T-cell (primary cell): ENCODE data around the gene RSPH9. TPM values are rescaled to one million over a fixed set of nuclear protein-coding genes. Genes with fewer than 3 reads are reported as not detected.

Source experiments
- ATAC-seq, 4 experiments: fragments of 200-7000 bp in 3 of 4; fragments of 150-1000 bp in 1 of 4; cut with Tn5 transposase; replicated peaks in 1 of 4; 1 replicate in 3 of 4; 2 replicates in 1 of 4; pipeline ENCODE4 v1.10.0; 2021; ENCODE audit warnings: moderate library complexity in 3 of 4, mild to moderate bottlenecking in 2 of 4, moderate number of reproducible peaks in 1 of 4
- CTCF ChIA-PET, 2 donors: fragments of 300-600 bp; sonication (Branson Sonifier 250); formaldehyde crosslinking; loops; one replicate each; lab custom pipeline; 2022; ENCODE audit warnings: antibody characterized with exemption in 2 of 2; lab: Charles Lee
- POLR2A ChIA-PET, 2 donors: fragments of 300-600 bp; sonication (Branson Sonifier 250); formaldehyde crosslinking; loops; one replicate each; lab custom pipeline; 2022; ENCODE audit warnings: antibody characterized with exemption in 2 of 2; lab: Charles Lee
- DNase-seq, 35 experiments: peaks; one replicate each; pipeline versions ENCODE4 v3.0.0 to v3.0.0-alpha.2; 2013 to 2023
- H3K27ac ChIP-seq: one replicate; pipeline ENCODE4 v1.5.1; 2013; ENCODE audit warnings: low read length
- H3K27me3 ChIP-seq, 2 experiments: replicated peaks in 1 of 2; 1 replicate in 1 of 2; 2 replicates in 1 of 2; pipeline versions ENCODE4 v1.6.1 to v1.7.0; 2013; ENCODE audit warnings: low read length in 1 of 2, mixed read lengths in 1 of 2; ENCODE audit not compliant: control insufficient read depth in 2 of 2, insufficient read depth in 2 of 2; ENCODE audit errors: extremely low read depth in 1 of 2
- H3K36me3 ChIP-seq, 2 donors: 1 replicate in 1 of 2; 2 replicates in 1 of 2; pipeline versions ENCODE4 v1.6.1 to v1.7.0; 2013; ENCODE audit warnings: low read length in 1 of 2; ENCODE audit not compliant: control insufficient read depth in 2 of 2, insufficient read depth in 1 of 2; ENCODE audit errors: extremely low read depth in 1 of 2
- H3K4me1 ChIP-seq, 2 experiments: 1 replicate in 1 of 2; 2 replicates in 1 of 2; pipeline versions ENCODE4 v1.6.1 to v1.7.0; 2013; ENCODE audit warnings: low read length in 2 of 2, mixed read lengths in 1 of 2; ENCODE audit not compliant: insufficient read depth in 2 of 2, control insufficient read depth in 1 of 2; ENCODE audit errors: extremely low read depth in 1 of 2
- H3K4me3 ChIP-seq, 2 donors: 1 replicate in 1 of 2; 2 replicates in 1 of 2; pipeline versions ENCODE4 v1.5.1 to v1.7.0; 2013; ENCODE audit warnings: mild to moderate bottlenecking in 2 of 2, low read length in 1 of 2, moderate library complexity in 1 of 2; ENCODE audit not compliant: control insufficient read depth in 1 of 2; ENCODE audit errors: extremely low read depth in 1 of 2
- H3K9me3 ChIP-seq: 2 replicates; pipeline ENCODE4 v1.7.0; 2013
- H3K27ac Mint-ChIP-seq, 2 donors: one replicate each; pipeline ENCODE4 v1.8.0; 2020 to 2021; ENCODE audit warnings: mild to moderate bottlenecking in 2 of 2, mixed read lengths in 2 of 2
- H3K27me3 Mint-ChIP-seq, 2 donors: one replicate each; pipeline ENCODE4 v1.8.0; 2021 to 2022; ENCODE audit warnings: mixed read lengths in 2 of 2
- H3K36me3 Mint-ChIP-seq: one replicate; pipeline ENCODE4 v1.8.0; 2021; ENCODE audit warnings: mixed read lengths
- H3K4me1 Mint-ChIP-seq, 3 donors: one replicate each; pipeline ENCODE4 v1.8.0; 2020 to 2022; ENCODE audit warnings: mixed read lengths in 3 of 3, mild to moderate bottlenecking in 1 of 3
- H3K4me3 Mint-ChIP-seq, 3 donors: one replicate each; pipeline ENCODE4 v1.8.0; 2020 to 2022; ENCODE audit warnings: mild to moderate bottlenecking in 3 of 3, mixed read lengths in 3 of 3, moderate library complexity in 3 of 3
- H3K9me3 Mint-ChIP-seq, 3 donors: one replicate each; pipeline ENCODE4 v1.8.0; 2020 to 2022; ENCODE audit warnings: mixed read lengths in 3 of 3
- WGBS: methylation state at CpG from one replicate; pipeline ENCODE4 v1.1.5; 2013; ENCODE audit warnings: missing lambda C conversion rate; ENCODE audit not compliant: insufficient coverage; 5-methylcytosine and 5-hydroxymethylcytosine counted together
- total RNA-seq, 35 experiments: library from RNA in 6 of 35; stranded (reverse) in 6 of 35; fragments of 120-200 nt in 1 of 35; gene quantifications; one replicate each; pipeline versions ENCODE4 v1.2.1 to v1.2.4 and lab custom pipeline; 2013 to 2026

The RSPH9 gene
- total RNA-seq, 5 donors from 2014 or later (not counting 1 experiment from before 2014, with no cell fraction given) = not detected

DNA sequence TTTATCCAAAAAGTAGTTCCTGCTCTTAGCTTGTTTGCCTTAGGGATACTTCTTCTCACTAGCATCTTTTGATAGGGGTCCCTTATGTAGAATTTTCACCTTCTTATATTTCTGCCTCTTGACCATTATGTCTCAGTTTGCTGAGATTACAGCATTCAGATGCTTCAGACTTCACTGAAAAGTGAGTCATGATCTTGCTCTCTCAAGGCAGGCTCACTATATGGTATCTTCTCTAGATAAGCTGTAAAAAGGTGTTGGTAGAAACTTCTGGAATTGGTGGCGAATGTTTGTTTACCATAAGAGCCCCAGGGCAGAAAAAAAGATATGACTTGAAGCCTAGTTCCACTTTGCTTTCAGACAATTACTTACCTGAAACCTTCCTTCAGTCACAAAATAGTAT lies 35.4 kb upstream of the RSPH9 start:
- Histone ChIP-seq H3K4me1 (no peaks in the 10 kb centered on the region), H3K9me3 (no peaks in the 10 kb centered on the region), H3K27me3 (no peaks in the 10 kb centered on the region), H3K4me3 (no peak overlapping the region), H3K27ac (no peak overlapping the region), H3K36me3 (peaks cover 10 to 54% of the 10 kb centered on the region in 2 donors)
- peaks cover 5 to 9% (median 7%) of the 10 kb centered on the region in 3 donors for H3K4me1 Mint-ChIP-seq
- no peaks in the 10 kb centered on the region for H3K9me3 Mint-ChIP-seq
- H3K27me3 Mint-ChIP-seq = no peaks in the 10 kb centered on the region
- CTCF ChIA-PET = interaction anchor here (0.5 to 1.7 kb wide), 3 partner anchors 20 to 470 kb away, joined by 3 to 8 read pairs (median 4); partner anchors contain the start of gene GTPBP2 (in 1 of the 2)
- WGBS = no CpG with 5 or more reads among the region's 1 CpG
- peaks cover 37% of the 10 kb centered on the region for H3K36me3 Mint-ChIP-seq
- H3K27ac Mint-ChIP-seq = no peak overlapping the region
- DNase-seq (no peak), ATAC-seq (no peak)
- POLR2A ChIA-PET = interaction anchor here in 1 of 2 donors (0.5 kb wide), 1 partner anchor 20 kb away, joined by 5 read pairs; the partner anchor contains the start of gene GTPBP2
- H3K4me3 Mint-ChIP-seq = no peak overlapping the region

GRCh38 chr6:43610431-43610830 lies 34.4 kb upstream of the RSPH9 start:
- POLR2A ChIA-PET = no interaction called here
- H3K4me3 Mint-ChIP-seq = no peak overlapping the region
- DNase-seq (no peak), ATAC-seq (no peak)
- Histone ChIP-seq H3K9me3 (no peaks in the 10 kb centered on the region), H3K36me3 (peaks cover 15 to 53% of the 10 kb centered on the region in 2 donors), H3K4me1 (no peaks in the 10 kb centered on the region), H3K4me3 (no peak overlapping the region), H3K27ac (no peak overlapping the region), H3K27me3 (no peaks in the 10 kb centered on the region)
- H3K9me3 Mint-ChIP-seq = no peaks in the 10 kb centered on the region
- 91% methylated on average over 4 of the region's 5 CpGs for WGBS
- H3K27ac Mint-ChIP-seq = peak overlapping the region in 1 of 2 donors; percentile 71
- H3K36me3 Mint-ChIP-seq = peaks cover 30% of the 10 kb centered on the region
- CTCF ChIA-PET = interaction anchor here in 1 of 2 donors (0.5 to 1.1 kb wide), 2 partner anchors 27 to 469 kb away, joined by 3 read pairs; no protein-coding TSS in a partner anchor
- H3K4me1 Mint-ChIP-seq = peaks cover 5 to 9% (median 7%) of the 10 kb centered on the region in 3 donors
- no peaks in the 10 kb centered on the region for H3K27me3 Mint-ChIP-seq

GRCh38 chr6:43613721-43614395 lies 31.0 kb upstream of the RSPH9 start:
- Mint-ChIP-seq H3K4me1 (peaks cover 0 to 2% (median 0%) of the 10 kb centered on the region in 3 donors), H3K27ac (no peak overlapping the region), H3K4me3 (no peak overlapping the region), H3K9me3 (no peaks in the 10 kb centered on the region), H3K36me3 (peaks cover 19% of the 10 kb centered on the region), H3K27me3 (no peaks in the 10 kb centered on the region)
- Histone ChIP-seq H3K9me3 (no peaks in the 10 kb centered on the region), H3K27ac (no peak overlapping the region), H3K36me3 (peaks cover 15 to 49% of the 10 kb centered on the region in 2 donors), H3K27me3 (no peaks in the 10 kb centered on the region), H3K4me3 (no peak overlapping the region), H3K4me1 (no peaks in the 10 kb centered on the region)
- CTCF ChIA-PET = no interaction called here
- WGBS = 100% methylated on average over 4 of the region's 6 CpGs
- ATAC-seq (no peak), DNase-seq (no peak)
- POLR2A ChIA-PET = no interaction called here

- Histone ChIP-seq H3K9me3 (no peaks in the 10 kb centered on the region), H3K27ac (no peak overlapping the region), H3K27me3 (no peaks in the 10 kb centered on the region), H3K4me3 (no peak overlapping the region), H3K36me3 (peaks cover 15 to 45% of the 10 kb centered on the region in 2 donors), H3K4me1 (no peaks in the 10 kb centered on the region)
- peaks cover 20% of the 10 kb centered on the region for H3K36me3 Mint-ChIP-seq
- POLR2A ChIA-PET = no interaction called here
- no peak overlapping the region for H3K4me3 Mint-ChIP-seq
- ATAC-seq = no peak
- 100% methylated on average over 1 of the region's 3 CpGs for WGBS
- CTCF ChIA-PET = no interaction called here
- no peak overlapping the region for H3K27ac Mint-ChIP-seq
- H3K4me1 Mint-ChIP-seq = peaks cover 0 to under 1% (median 0%) of the 10 kb centered on the region in 3 donors
- H3K27me3 Mint-ChIP-seq = no peaks in the 10 kb centered on the region
- no peaks in the 10 kb centered on the region for H3K9me3 Mint-ChIP-seq
- no peak for DNase-seq
Measured at GRCh38 chr6:43614396-43614730, 30.5 kb upstream of the RSPH9 start.

- no peaks in the 10 kb centered on the region for H3K9me3 ChIP-seq
- Mint-ChIP-seq H3K4me1 (peaks cover 0 to 2% (median 0%) of the 10 kb centered on the region in 3 donors), H3K27me3 (no peaks in the 10 kb centered on the region), H3K36me3 (peaks cover 22% of the 10 kb centered on the region), H3K9me3 (no peaks in the 10 kb centered on the region), H3K27ac (peak overlapping the region in 1 of 2 donors; percentile 52), H3K4me3 (no peak overlapping the region)
- peaks cover 23 to 48% of the 10 kb centered on the region in 2 donors for H3K36me3 ChIP-seq
- H3K27ac ChIP-seq = no peak overlapping the region
- no peak for ATAC-seq
- no peak overlapping the region for H3K4me3 ChIP-seq
- CTCF ChIA-PET = interaction anchor here in 1 of 2 donors (0.7 kb wide), 2 partner anchors 30 to 51 kb away, joined by 3 to 6 read pairs; no protein-coding TSS in a partner anchor
- no peaks in the 10 kb centered on the region for H3K27me3 ChIP-seq
- H3K4me1 ChIP-seq = no peaks in the 10 kb centered on the region
- POLR2A ChIA-PET = interaction anchor here in 1 of 2 donors (0.6 kb wide), 1 partner anchor 13 kb away, joined by 3 read pairs; no protein-coding TSS in a partner anchor
- WGBS = 100% methylated on average over 3 of the region's 9 CpGs
- DNase-seq = no peak
Measured at GRCh38 chr6:43616725-43617472, 27.9 kb upstream of the RSPH9 start.

GRCh38 chr6:43621078-43621835 lies 23.6 kb upstream of the RSPH9 start:
- Mint-ChIP-seq H3K36me3 (peaks cover 35% of the 10 kb centered on the region), H3K9me3 (no peaks in the 10 kb centered on the region), H3K27me3 (no peaks in the 10 kb centered on the region), H3K4me3 (no peak overlapping the region), H3K27ac (no peak overlapping the region), H3K4me1 (peaks cover 0 to 3% (median under 1%) of the 10 kb centered on the region in 3 donors)
- ATAC-seq (no peak), DNase-seq (no peak)
- ChIA-PET CTCF (no interaction called here), POLR2A (no interaction called here)
- Histone ChIP-seq H3K27ac (no peak overlapping the region), H3K27me3 (no peaks in the 10 kb centered on the region), H3K4me3 (no peak overlapping the region), H3K36me3 (peaks cover 38 to 62% of the 10 kb centered on the region in 2 donors), H3K4me1 (no peaks in the 10 kb centered on the region), H3K9me3 (no peaks in the 10 kb centered on the region)
- WGBS = over 99% methylated on average over 9 of the region's 12 CpGs
